Lower leg skin (tissue), 4 donors: ENCODE data around the gene LETMD1. TPM values are rescaled to one million over a fixed set of nuclear protein-coding genes. Genes with fewer than 3 reads are reported as not detected.
"Not testable (repeated sequence)": the region's sequence is repeated elsewhere in the genome, so short reads cannot be mapped to it uniquely, and the experiment has no call there.

ENCODE experiments used
- DNase-seq, 2 donors: peaks; one replicate each; pipeline ENCODE4 v3.0.0-alpha.2; 2019; ENCODE audit warnings: low spot score in 2 of 2
- H3K4me3 ChIP-seq: fragments of 200-600 bp; sonication (generic); 2 replicates; pipeline ENCODE4 v1.5.1; 2017; ENCODE audit warnings: mild to moderate bottlenecking, low read depth; ENCODE audit not compliant: poor library complexity, severe bottlenecking
- CTCF ChIP-seq, 3 donors: fragments of 450-650 bp; IDR thresholded peaks; one replicate each; pipeline ENCODE4 v1.5.1; 2016; ENCODE audit warnings: antibody characterized with exemption in 3 of 3, mild to moderate bottlenecking in 3 of 3, moderate library complexity in 2 of 3
- POLR2A ChIP-seq, 2 donors: fragments of 450-650 bp; IDR thresholded peaks; one replicate each; pipeline ENCODE4 v1.6.1; 2016 to 2017; ENCODE audit warnings: antibody characterized with exemption in 2 of 2, mild to moderate bottlenecking in 1 of 2, moderate library complexity in 1 of 2
- WGBS, 2 donors: methylation state at CpG; one replicate each; pipeline ENCODE4 v1.1.5; 2018; 5-methylcytosine and 5-hydroxymethylcytosine counted together
- intact Hi-C: fragments of 100-400 bp; cut with DNase I; formaldehyde crosslinking; loops from one replicate; pipeline ENCODE4 v1.15.0; 2023; ENCODE audit warnings: low total_unique reads
- total RNA-seq, 4 donors: library from RNA; depleted of rRNA; stranded (reverse); fragments of >200 nt; gene quantifications; one replicate each; pipeline ENCODE4 v1.1.0, GENCODE V29; 2016

Gene LETMD1
- total RNA-seq, 4 donors from 2014 or later = 51.3 to 75.1 (median 56.6) TPM

DNA sequence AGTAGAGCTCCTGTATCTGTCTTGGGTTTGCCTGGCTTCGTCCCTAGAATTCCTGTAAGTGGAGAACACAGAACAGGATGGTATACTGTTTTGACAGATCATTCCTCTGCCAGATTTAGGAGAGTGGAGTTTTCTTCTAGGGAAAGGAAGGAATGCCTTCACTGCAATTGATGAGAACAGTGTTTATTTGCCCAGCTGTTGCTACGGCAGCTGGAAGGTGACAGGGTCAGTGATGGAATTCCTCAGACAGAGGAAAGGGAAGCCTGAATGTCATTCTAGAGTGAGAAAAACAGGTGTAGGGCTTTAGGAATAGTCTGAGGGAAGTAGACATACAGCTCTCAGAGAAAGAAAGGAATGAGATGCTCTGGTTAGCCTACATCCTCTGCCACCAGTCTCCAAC, 23.5 kb downstream of the LETMD1 start:
- no peak overlapping the region for H3K4me3 ChIP-seq
- DNase-seq = no peak
- TF ChIP-seq CTCF (IDR thresholded peaks at IDR 0.05) (no peak), POLR2A (IDR thresholded peaks at IDR 0.05) (no peak)
- intact Hi-C loops = no loop called here
- WGBS, 2 donors = 94 to 99% methylated on average over 2 of the region's 2 CpGs

GRCh38 chr12:51075390-51075789, 27.3 kb downstream of the LETMD1 start:
- intact Hi-C loops = no loop called here
- DNase-seq = no peak
- 97 to 99% methylated on average over 5 of the region's 5 CpGs for WGBS, 2 donors
- no peak overlapping the region for H3K4me3 ChIP-seq
- TF ChIP-seq POLR2A (IDR thresholded peaks at IDR 0.05) = no peak
- TF ChIP-seq CTCF (IDR thresholded peaks at IDR 0.05) = no peak

GRCh38 chr12:51076236-51076930, 28.3 kb downstream of the LETMD1 start:
- no peak for DNase-seq
- TF ChIP-seq CTCF (IDR thresholded peaks at IDR 0.05) = no peak
- TF ChIP-seq POLR2A (IDR thresholded peaks at IDR 0.05) = no peak
- intact Hi-C loops = no loop called here
- 82 to 85% methylated on average over 10 of the region's 10 CpGs for WGBS, 2 donors
- no peak overlapping the region for H3K4me3 ChIP-seq

DNA sequence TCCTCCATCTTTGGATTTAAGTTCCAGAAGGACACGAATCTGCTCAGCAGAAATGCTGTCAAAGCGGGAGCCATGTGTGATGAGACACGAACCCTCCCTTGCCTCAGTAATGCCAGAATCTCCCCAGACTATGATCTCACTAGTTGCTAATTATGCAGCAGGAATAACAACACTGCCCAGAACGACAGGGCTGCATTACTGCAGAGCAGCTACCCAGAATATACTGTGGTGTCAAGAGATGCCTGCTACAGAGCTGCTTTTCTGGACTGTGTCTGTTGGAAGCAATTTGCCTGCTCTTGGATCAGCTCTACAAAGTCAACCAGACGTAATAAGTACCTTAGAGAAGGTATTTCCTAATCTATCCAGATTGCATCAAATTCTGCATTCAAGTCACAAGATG, 29.8 kb downstream of the LETMD1 start:
- TF ChIP-seq POLR2A (IDR thresholded peaks at IDR 0.05) = no peak
- 49 to 57% methylated on average over 5 of the region's 5 CpGs for WGBS, 2 donors
- intact Hi-C loops = no loop called here
- no peak for DNase-seq
- H3K4me3 ChIP-seq = no peak overlapping the region

DNA sequence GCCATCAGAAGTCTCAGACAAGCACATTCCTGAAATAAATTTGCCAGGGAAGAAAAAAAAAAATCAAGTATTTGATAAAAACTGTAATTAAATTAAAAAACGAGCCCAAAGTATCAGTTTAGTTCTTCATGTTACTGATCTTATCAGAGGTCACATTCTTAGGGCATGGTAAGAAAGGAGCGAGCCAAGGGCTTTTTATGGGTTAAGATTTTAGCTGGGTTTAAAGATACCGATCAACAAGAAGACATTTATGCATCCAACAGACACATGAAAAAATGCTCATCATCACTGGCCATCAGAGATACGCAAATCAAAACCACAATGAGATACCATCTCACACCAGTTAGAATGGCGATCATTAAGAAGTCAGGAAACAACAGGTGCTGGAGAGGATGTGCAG, 30.2 kb downstream of the LETMD1 start:
- DNase-seq, H3K4me3 ChIP-seq, intact Hi-C loops: not testable (repeated sequence)
- 74 to 76% methylated on average over 5 of the region's 5 CpGs for WGBS, 2 donors

DNA sequence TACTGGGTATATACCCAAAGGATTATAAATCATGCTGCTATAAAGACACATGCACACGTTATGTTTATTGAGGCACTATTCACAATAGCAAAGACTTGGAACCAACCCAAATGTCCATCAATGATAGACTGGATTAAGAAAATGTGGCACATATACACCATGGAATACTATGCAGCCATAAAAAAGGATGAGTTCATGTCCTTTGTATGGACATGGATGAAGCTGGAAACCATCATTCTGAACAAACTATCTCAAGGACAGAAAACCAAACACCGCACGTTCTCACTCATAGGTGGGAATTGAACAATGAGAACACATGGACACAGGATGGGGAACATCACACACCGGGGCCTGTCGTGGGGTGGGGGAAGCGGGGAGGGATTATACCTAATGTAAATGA, 30.7 kb downstream of the LETMD1 start:
- DNase-seq, intact Hi-C loops, H3K4me3 ChIP-seq: not testable (repeated sequence)
- WGBS, 2 donors = 91 to 94% methylated on average over 6 of the region's 6 CpGs

DNA sequence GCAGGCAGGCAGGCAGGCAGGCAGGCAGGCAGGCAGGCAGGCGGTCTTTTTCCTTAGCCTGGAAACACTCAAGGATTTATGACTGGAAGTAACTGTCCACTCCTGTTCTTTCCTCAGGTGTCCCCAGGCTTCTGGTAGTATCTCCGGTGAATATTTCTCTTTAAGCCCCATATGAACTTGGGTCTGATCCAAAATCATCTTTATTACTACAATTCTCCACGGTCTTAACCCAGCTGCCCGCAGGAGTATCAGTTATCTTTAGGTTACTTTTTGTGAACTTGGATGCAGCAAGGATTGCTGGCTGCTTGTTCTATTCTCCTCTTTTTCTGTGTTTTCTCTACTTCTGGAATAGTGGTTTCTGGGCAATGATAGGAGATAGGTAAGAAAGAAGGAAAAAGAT, 32.0 kb downstream of the LETMD1 start:
- no peak for DNase-seq
- intact Hi-C loops = no loop called here
- no peak overlapping the region for H3K4me3 ChIP-seq
- TF ChIP-seq CTCF (IDR thresholded peaks at IDR 0.05) (no peak), POLR2A (IDR thresholded peaks at IDR 0.05) (no peak)
- 61 to 65% methylated on average over 4 of the region's 4 CpGs for WGBS, 2 donors
